GM23338 (cell line): ENCODE measurements around the gene ENTPD3. TPM values are rescaled to one million over a fixed set of nuclear protein-coding genes. Genes with fewer than 3 reads are reported as not detected.

ENCODE experiments used
- ATAC-seq: fragments of 200-7000 bp; cut with Tn5 transposase; 3 replicates; pipeline ENCODE4 v1.9.1; 2020
- DNase-seq: peaks from one replicate; pipeline ENCODE4 v3.0.0-alpha.2; 2015; ENCODE audit warnings: low spot score
- H2AFZ ChIP-seq: fragments of 200-600 bp; sonication (generic); 2 replicates; pipeline ENCODE4 v1.8.0; 2016; ENCODE audit warnings: antibody characterized with exemption, mild to moderate bottlenecking, moderate library complexity
- H3F3A ChIP-seq: fragments of 200-600 bp; sonication (generic); replicated peaks from 2 replicates; pipeline ENCODE4 v1.8.0; 2017; ENCODE audit warnings: antibody characterized with exemption, mixed run types, low read depth
- H3K27ac ChIP-seq: fragments of 200-600 bp; sonication (generic); 2 replicates; pipeline ENCODE4 v1.6.1; 2016; ENCODE audit warnings: low read depth
- H3K27me3 ChIP-seq: fragments of 200-600 bp; sonication (generic); 2 replicates; pipeline ENCODE4 v1.8.0; 2016; ENCODE audit warnings: mild to moderate bottlenecking, mixed run types, moderate library complexity; ENCODE audit not compliant: insufficient read depth
- H3K36me3 ChIP-seq: fragments of 200-600 bp; sonication (generic); 2 replicates; pipeline ENCODE4 v1.8.0; 2016; ENCODE audit warnings: mild to moderate bottlenecking; ENCODE audit not compliant: insufficient read depth
- H3K4me1 ChIP-seq: fragments of 200-600 bp; sonication (generic); 2 replicates; pipeline ENCODE4 v1.8.0; 2016; ENCODE audit warnings: mild to moderate bottlenecking, moderate library complexity; ENCODE audit not compliant: insufficient read depth
- H3K4me2 ChIP-seq: fragments of 200-600 bp; sonication (generic); 2 replicates; pipeline ENCODE4 v1.7.1; 2017; ENCODE audit warnings: mixed run types
- H3K4me3 ChIP-seq: fragments of 200-600 bp; sonication (generic); 2 replicates; pipeline ENCODE4 v1.6.1; 2016; ENCODE audit warnings: mixed run types
- H3K79me2 ChIP-seq: fragments of 200-600 bp; sonication (generic); replicated peaks from 2 replicates; pipeline ENCODE4 v1.8.0; 2017; ENCODE audit warnings: mild to moderate bottlenecking; ENCODE audit not compliant: insufficient read depth
- H3K9me2 ChIP-seq: fragments of 200-600 bp; sonication (generic); 2 replicates; pipeline ENCODE4 v1.8.0; 2017; ENCODE audit not compliant: insufficient read depth
- H4K20me1 ChIP-seq: fragments of 200-600 bp; sonication (generic); replicated peaks from 2 replicates; pipeline ENCODE4 v1.8.0; 2017; ENCODE audit warnings: mild to moderate bottlenecking; ENCODE audit not compliant: insufficient read depth
- H3K27ac Mint-ChIP-seq: 2 replicates; pipeline ENCODE4 v1.8.0; 2020; ENCODE audit warnings: inconsistent platforms, mild to moderate bottlenecking, moderate library complexity, mixed read lengths
- H3K27me3 Mint-ChIP-seq: 3 replicates; pipeline ENCODE4 v1.8.0; 2022; ENCODE audit warnings: low read depth, mild to moderate bottlenecking, moderate library complexity, mixed read lengths, inconsistent platforms; ENCODE audit not compliant: insufficient read depth, poor library complexity
- H3K36me3 Mint-ChIP-seq: 3 replicates; pipeline ENCODE4 v1.8.0; 2021; ENCODE audit warnings: low read depth, mild to moderate bottlenecking, inconsistent platforms, moderate library complexity, mixed read lengths
- H3K4me1 Mint-ChIP-seq: 3 replicates; pipeline ENCODE4 v1.8.0; 2020; ENCODE audit warnings: mild to moderate bottlenecking, inconsistent platforms, mixed read lengths
- H3K4me3 Mint-ChIP-seq: 3 replicates; pipeline ENCODE4 v1.8.0; 2021; ENCODE audit warnings: moderate library complexity, mild to moderate bottlenecking, inconsistent platforms, mixed read lengths
- H3K9me3 Mint-ChIP-seq: 3 replicates; pipeline ENCODE4 v1.8.0; 2020; ENCODE audit warnings: moderate library complexity, mild to moderate bottlenecking, inconsistent platforms, mixed read lengths
- CREB1 ChIP-seq: fragments of 250-450 bp; sonication (Bioruptor Pico); IDR thresholded peaks from 2 replicates; pipeline ENCODE4 v1.5.0; 2020; ENCODE audit warnings: low read depth, mild to moderate bottlenecking, moderate library complexity
- CTCF ChIP-seq, 2 experiments: fragments of 200-600 bp in 1 of 2; sonication (generic) in 1 of 2; conservative IDR thresholded peaks; 2 replicates each; pipeline versions ENCODE4 v1.5.1 to v1.6.1; 2016 to 2017; ENCODE audit warnings: antibody characterized with exemption in 2 of 2, low read depth in 2 of 2, mild to moderate bottlenecking in 2 of 2, moderate library complexity in 1 of 2
- ETS1 ChIP-seq: IDR thresholded peaks from 2 replicates; pipeline ENCODE4 v1.6.1; 2016; ENCODE audit warnings: antibody characterized with exemption
- EZH2phosphoT487 ChIP-seq: fragments of 200-600 bp; sonication (generic); IDR thresholded peaks from one replicate; pipeline ENCODE4 v1.8.1; 2018; ENCODE audit warnings: antibody characterized with exemption; ENCODE audit not compliant: unreplicated experiment
- JUNB ChIP-seq: IDR thresholded peaks from one replicate; pipeline ENCODE4 v1.6.1; 2016; ENCODE audit warnings: antibody characterized with exemption; ENCODE audit not compliant: unreplicated experiment
- NANOG ChIP-seq: IDR thresholded peaks from 2 replicates; pipeline ENCODE4 v1.6.1; 2016; ENCODE audit warnings: antibody characterized with exemption, borderline replicate concordance
- POLR2AphosphoS5 ChIP-seq: IDR thresholded peaks from 2 replicates; pipeline ENCODE4 v1.6.1; 2016; ENCODE audit warnings: antibody characterized with exemption, low read depth
- REST ChIP-seq: IDR thresholded peaks from one replicate; pipeline ENCODE4 v1.6.1; 2018; ENCODE audit warnings: antibody characterized with exemption; ENCODE audit not compliant: unreplicated experiment
- STAT1 ChIP-seq: IDR thresholded peaks from one replicate; pipeline ENCODE4 v1.6.1; 2016; ENCODE audit warnings: antibody characterized with exemption; ENCODE audit not compliant: unreplicated experiment
- ZNF114 ChIP-seq: fragments of 250-450 bp; sonication (Bioruptor Pico); IDR thresholded peaks from 2 replicates; pipeline ENCODE4 v1.5.0; 2020; ENCODE audit warnings: mild to moderate bottlenecking, moderate library complexity
- ZNF331 ChIP-seq: fragments of 250-450 bp; sonication (Bioruptor Pico); IDR thresholded peaks from 2 replicates; pipeline ENCODE4 v1.5.0; 2020; ENCODE audit warnings: low read depth, mild to moderate bottlenecking, moderate library complexity
- polyA plus RNA-seq: library from polyadenylated mRNA; unstranded; fragments of >200 nt; fragmentation: Nextera tagmentation; extraction: Ambion mirVana; gene quantifications from 2 replicates; pipeline ENCODE4 v1.2.1, GENCODE V29; 2016
- total RNA-seq: library from RNA; depleted of rRNA; stranded (reverse); fragments of >200 nt; shearing (Covaris generic); gene quantifications from 2 replicates; pipeline ENCODE4 v1.2.3, GENCODE V29; 2014

ENTPD3 gene
- total and polyA plus RNA-seq, 2 experiments from 2014 or later, result 0.32 to 0.63 TPM

GRCh38 chr3:40340541-40341170, 46.3 kb upstream of the ENTPD3 start (continued):
- TF ChIP-seq ETS1 (no peak), CREB1 (CRISPR knock-in tag) (no peak), EZH2phosphoT487 (no peak), STAT1 (no peak), REST (no peak), POLR2AphosphoS5 (no peak)

GRCh38 chr3:40341671-40342070, 45.3 kb upstream of the ENTPD3 start:
- Mint-ChIP-seq H3K27ac (no peak overlapping the region), H3K36me3 (no peaks in the 10 kb centered on the region), H3K9me3 (no peaks in the 10 kb centered on the region), H3K27me3 (no peaks in the 10 kb centered on the region), H3K4me3 (no peak overlapping the region), H3K4me1 (no peaks in the 10 kb centered on the region)
- Histone ChIP-seq H3K27ac (no peak overlapping the region), H3K4me2 (no peak overlapping the region), H3K36me3 (no peaks in the 10 kb centered on the region), H3K4me1 (no peaks in the 10 kb centered on the region), H3F3A (no peaks in the 10 kb centered on the region), H3K27me3 (no peaks in the 10 kb centered on the region), H3K9me2 (peaks cover 4% of the 10 kb centered on the region; the same call in 1 of the 2 replicates), H3K4me3 (no peak overlapping the region), H2AFZ (no peak overlapping the region), H3K79me2 (no peaks in the 10 kb centered on the region), H4K20me1 (no peaks in the 10 kb centered on the region)
- ATAC-seq, result no peak
- DNase-seq, result no peak
- TF ChIP-seq ZNF114 (CRISPR knock-in tag), result no peak
- TF ChIP-seq JUNB, result no peak
- no peak for TF ChIP-seq NANOG
- TF ChIP-seq POLR2AphosphoS5, result no peak
- no peak for TF ChIP-seq CTCF (conservative IDR thresholded peaks at IDR 0.05; ENCODE audit: low read depth in 2 of 2)
- TF ChIP-seq ZNF331, result no peak
- no peak for TF ChIP-seq EZH2phosphoT487
- TF ChIP-seq REST, result no peak
